Right lobe of liver (tissue), 6 donors: Measurements from ENCODE around the gene BEGAIN. TPM values are rescaled to one million over a fixed set of nuclear protein-coding genes. Genes with fewer than 3 reads are reported as not detected.

Source experiments
- ATAC-seq, 4 donors: fragments of 200-7000 bp; cut with Tn5 transposase; one replicate each; pipeline ENCODE4 v1.9.1; 2020; ENCODE audit warnings: mild to moderate bottlenecking in 4 of 4, moderate library complexity in 4 of 4
- DNase-seq, 3 donors: peaks; one replicate each; pipeline ENCODE4 v3.0.0-alpha.2; 2020
- H3K27ac ChIP-seq, 3 donors: fragments of 200-600 bp; one replicate each; pipeline ENCODE4 v1.8.0; 2022
- H3K27me3 ChIP-seq, 2 donors: fragments of 200-600 bp; one replicate each; pipeline ENCODE4 v1.8.0; 2022
- H3K36me3 ChIP-seq, 4 donors: fragments of 200-600 bp; sonication (generic) in 1 of 4; one replicate each; pipeline versions ENCODE4 v1.5.1 to v1.8.0; 2017 to 2022; ENCODE audit warnings: control low read depth in 1 of 4
- H3K4me1 ChIP-seq, 4 donors: fragments of 200-600 bp; sonication (generic) in 1 of 4; one replicate each; pipeline versions ENCODE4 v1.5.1 to v1.8.0; 2017 to 2022; ENCODE audit warnings: control low read depth in 1 of 4
- H3K4me3 ChIP-seq, 3 donors: fragments of 200-600 bp; one replicate each; pipeline ENCODE4 v1.8.0; 2022
- H3K9me3 ChIP-seq, 4 donors: fragments of 200-600 bp; sonication (generic) in 1 of 4; one replicate each; pipeline versions ENCODE4 v1.5.1 to v1.8.0; 2017 to 2022; ENCODE audit warnings: control low read depth in 1 of 4
- POLR2A ChIP-seq: fragments of 450-650 bp; IDR thresholded peaks from one replicate; pipeline ENCODE4 v1.6.1; 2017; ENCODE audit warnings: antibody characterized with exemption, mild to moderate bottlenecking
- WGBS: methylation state at CpG from one replicate; pipeline ENCODE4 v1.1.6; 2018; ENCODE audit warnings: low coverage, low lambda C conversion rate; ENCODE audit not compliant: insufficient coverage; ENCODE audit errors: missing lambda C conversion rate; 5-methylcytosine and 5-hydroxymethylcytosine counted together
- intact Hi-C, 2 donors: fragments of 100-400 bp; cut with DNase I; formaldehyde crosslinking; loops; one replicate each; pipeline versions ENCODE4 v1.11.2 to v1.14.1; 2022
- total RNA-seq, 6 experiments: library from RNA; depleted of rRNA in 2 of 6; stranded (reverse); fragments of >200 nt in 2 of 6; fragmentation: NEBNext Ultra II Directional in 3 of 6; extraction: Animal tissue kit (Norgen Biotek cat#: 25700) in 3 of 6; gene quantifications; one replicate each; pipeline versions ENCODE4 v1.1.0 to v1.2.4, GENCODE V29; 2016 to 2023
- TF ChIP-seq, protein P1 (sequence below), 4 donors: fragments of 200-600 bp in 3 of 4; fragments of 450-650 bp in 1 of 4; IDR thresholded peaks; one replicate each; pipeline versions ENCODE4 v1.5.1 to v1.8.0; 2016 to 2022; ENCODE audit warnings: antibody characterized with exemption in 4 of 4, mild to moderate bottlenecking in 2 of 4
- donor health status: DM: no; HTN: yes; CAD: no.
- donor health status: DM: no; HTN: no; CAD: no.
- donor health status: DM: no; HTN: no; CAD: no.
- donor health status: DM: no; HTN: yes; CAD: no.
- donor health status: DM: no; HTN: yes; CAD: no.

The BEGAIN gene
- total RNA-seq, 6 experiments from 2014 or later, result 0.12 to 0.61 (median 0.34) TPM

DNA sequence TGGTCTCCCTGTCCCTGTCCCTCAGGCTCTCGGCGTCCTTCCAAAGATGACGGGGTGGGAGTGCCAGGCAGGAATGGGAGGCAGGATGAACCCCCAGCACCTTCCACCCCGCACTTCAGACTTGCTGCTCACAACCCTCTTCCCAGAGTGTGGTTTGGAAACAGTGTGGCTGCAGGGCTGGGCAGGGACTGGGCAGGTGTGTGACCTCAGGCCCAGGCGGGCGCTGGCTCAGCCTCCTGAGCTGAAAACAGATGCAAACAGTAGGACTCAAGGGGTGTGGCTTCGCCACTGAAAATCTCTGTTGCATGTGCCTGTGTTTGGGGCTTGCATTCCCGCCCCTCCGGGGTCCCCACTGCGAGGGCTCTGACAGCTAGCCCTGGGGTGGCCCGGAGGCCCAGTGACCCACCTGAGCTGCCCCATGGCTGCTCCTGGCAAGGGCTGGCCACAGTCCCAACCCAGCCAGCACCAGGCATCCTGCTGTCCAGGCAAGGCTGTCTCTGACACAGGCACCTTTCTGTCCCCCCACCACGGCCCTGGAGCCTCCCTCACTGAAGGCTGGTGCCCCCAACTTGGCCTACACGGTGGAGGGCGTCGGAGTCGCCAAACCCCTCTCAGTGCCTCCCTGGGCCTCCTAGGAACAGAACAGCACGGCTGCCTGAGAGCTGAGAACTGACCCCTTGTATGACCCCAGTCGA, 46.1 kb downstream of the BEGAIN start:
- intact Hi-C loops, result no loop called here
- Histone ChIP-seq H3K4me3 (no peak overlapping the region), H3K27me3 (no peaks in the 10 kb centered on the region), H3K36me3 (no peaks in the 10 kb centered on the region), H3K4me1 (peaks cover 0 to 4% (median 0%) of the 10 kb centered on the region in 4 donors), H3K27ac (no peak overlapping the region), H3K9me3 (no peaks in the 10 kb centered on the region)
- DNase-seq (peak in 2 of 3 donors; percentile 20 to 42), ATAC-seq (peak in 1 of 4 donors; percentile 10)
- TF ChIP-seq, protein P1, sequence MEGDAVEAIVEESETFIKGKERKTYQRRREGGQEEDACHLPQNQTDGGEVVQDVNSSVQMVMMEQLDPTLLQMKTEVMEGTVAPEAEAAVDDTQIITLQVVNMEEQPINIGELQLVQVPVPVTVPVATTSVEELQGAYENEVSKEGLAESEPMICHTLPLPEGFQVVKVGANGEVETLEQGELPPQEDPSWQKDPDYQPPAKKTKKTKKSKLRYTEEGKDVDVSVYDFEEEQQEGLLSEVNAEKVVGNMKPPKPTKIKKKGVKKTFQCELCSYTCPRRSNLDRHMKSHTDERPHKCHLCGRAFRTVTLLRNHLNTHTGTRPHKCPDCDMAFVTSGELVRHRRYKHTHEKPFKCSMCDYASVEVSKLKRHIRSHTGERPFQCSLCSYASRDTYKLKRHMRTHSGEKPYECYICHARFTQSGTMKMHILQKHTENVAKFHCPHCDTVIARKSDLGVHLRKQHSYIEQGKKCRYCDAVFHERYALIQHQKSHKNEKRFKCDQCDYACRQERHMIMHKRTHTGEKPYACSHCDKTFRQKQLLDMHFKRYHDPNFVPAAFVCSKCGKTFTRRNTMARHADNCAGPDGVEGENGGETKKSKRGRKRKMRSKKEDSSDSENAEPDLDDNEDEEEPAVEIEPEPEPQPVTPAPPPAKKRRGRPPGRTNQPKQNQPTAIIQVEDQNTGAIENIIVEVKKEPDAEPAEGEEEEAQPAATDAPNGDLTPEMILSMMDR (IDR thresholded peaks at IDR 0.05), result no peak
- TF ChIP-seq POLR2A, result no peak
- WGBS, result no CpG with 5 or more reads among the region's 18 CpGs

DNA sequence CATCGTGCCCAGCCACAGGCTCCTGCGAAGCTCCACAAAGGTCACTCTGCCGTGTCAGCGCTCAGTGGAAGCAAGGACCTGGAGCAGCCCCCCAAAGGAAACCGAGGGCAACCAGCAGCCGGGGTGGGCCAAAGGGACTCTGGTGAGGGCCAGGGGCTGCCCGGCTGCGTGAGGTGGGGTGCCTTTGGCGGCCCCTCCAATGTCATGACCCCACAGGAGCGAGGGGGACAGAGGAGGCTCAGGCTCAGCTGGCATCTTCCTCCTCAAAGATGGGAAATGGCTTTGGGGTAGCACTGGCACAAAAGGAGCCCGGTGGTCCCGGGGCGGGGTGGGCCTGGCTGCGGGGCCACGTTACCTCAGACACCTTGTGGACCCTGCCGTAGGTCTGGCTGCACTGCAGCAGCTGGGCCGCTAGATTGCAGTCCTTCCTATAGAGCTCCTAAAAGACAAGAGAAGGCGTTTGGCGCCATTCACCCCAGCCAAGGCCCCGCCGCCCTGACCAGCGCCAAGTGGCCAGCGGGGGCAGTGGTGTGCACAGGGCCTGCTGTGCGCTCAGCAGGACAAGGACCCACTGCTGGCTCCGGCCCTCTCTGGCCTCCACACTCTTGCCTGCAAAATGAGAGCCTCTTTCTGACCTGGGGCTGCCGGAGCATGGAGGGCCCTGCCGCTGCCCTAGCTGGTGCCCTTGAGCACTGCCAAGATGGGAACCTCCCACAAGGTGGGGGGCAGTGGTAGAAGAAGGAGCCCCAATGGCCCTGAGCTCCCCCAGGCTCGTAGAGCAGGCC, 46.9 kb downstream of the BEGAIN start:
- Histone ChIP-seq H3K27ac (no peak overlapping the region), H3K4me3 (no peak overlapping the region), H3K36me3 (no peaks in the 10 kb centered on the region), H3K27me3 (no peaks in the 10 kb centered on the region), H3K9me3 (no peaks in the 10 kb centered on the region), H3K4me1 (no peaks in the 10 kb centered on the region)
- DNase-seq (peak in 2 of 3 donors; percentile 16 to 29), ATAC-seq (no peak)
- TF ChIP-seq, protein P1 (IDR thresholded peaks at IDR 0.05), result peak in 1 of 4 donors; percentile 5
- TF ChIP-seq POLR2A, result no peak
- intact Hi-C loops, result no loop called here
- WGBS, result 93% methylated on average over 5 of the region's 28 CpGs

DNA sequence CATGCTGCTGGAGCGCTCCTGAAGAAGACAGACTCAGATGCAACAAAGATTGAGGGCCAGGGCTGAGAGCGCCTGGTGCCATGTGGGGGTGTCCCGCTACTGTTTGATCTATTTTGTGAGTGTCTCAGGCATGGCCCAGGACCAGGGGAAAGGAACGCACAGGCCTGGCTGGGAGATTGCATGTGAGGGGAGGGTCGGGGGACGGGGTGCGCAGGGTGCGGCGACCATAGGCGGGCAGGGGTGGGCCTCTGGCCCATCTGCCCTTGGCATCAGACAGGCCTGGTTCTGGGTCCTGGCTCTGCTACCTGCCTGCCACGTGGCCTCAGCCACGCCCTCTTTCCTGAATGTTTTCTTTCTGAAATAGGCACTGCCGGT, 47.5 kb downstream of the BEGAIN start:
- no peak overlapping the region for H3K4me3 ChIP-seq
- no peak overlapping the region for H3K27ac ChIP-seq
- ATAC-seq (no peak), DNase-seq (peak; percentile 17 to 43 (median 27))
- no peaks in the 10 kb centered on the region for H3K27me3 ChIP-seq
- 87% methylated on average over 6 of the region's 13 CpGs for WGBS
- H3K9me3 ChIP-seq, result no peaks in the 10 kb centered on the region
- TF ChIP-seq, protein P1 (IDR thresholded peaks at IDR 0.05), result no peak
- TF ChIP-seq POLR2A, result no peak
- peaks cover 0 to 4% (median 2%) of the 10 kb centered on the region in 4 donors for H3K4me1 ChIP-seq
- intact Hi-C loops, result loop anchor here in 1 of 2 donors (10.0 kb wide), 1 partner anchor 115 kb away; no protein-coding TSS in a partner anchor
- H3K36me3 ChIP-seq, result no peaks in the 10 kb centered on the region

DNA sequence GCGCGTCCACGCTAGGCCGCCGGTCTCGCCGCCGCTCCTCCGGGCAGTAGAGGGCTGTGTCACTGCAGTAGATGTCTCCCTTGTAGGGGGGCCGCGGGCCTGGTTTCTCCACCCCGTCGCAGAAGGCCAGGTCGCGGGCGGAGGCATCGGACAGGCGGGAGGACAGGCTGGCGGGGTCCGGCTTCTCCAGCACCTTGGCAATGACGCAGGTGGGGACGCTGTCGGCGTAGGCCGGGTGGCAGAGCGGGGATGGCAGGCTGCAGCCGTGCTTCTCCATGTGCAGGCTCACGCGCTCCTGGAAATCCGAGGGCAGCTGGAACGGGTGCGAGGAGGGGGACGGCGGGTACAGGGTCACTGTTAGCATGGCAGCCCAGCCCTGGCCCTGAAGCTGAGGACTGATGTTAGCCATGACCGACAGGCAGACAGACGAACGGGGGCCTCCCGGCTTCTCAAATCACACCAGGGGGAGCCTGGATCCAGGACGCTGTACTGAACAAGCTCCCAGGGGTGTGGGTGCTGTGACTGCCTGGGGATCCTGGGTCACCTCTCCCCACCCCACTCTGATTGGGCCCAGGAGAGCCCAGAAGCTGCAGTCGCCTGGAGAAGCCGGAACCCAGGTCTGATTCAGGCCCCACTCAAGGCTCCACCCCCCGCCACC, 48.1 kb downstream of the BEGAIN start:
- Histone ChIP-seq H3K4me1 (peaks cover 0 to 10% (median 4%) of the 10 kb centered on the region in 4 donors), H3K4me3 (no peak overlapping the region), H3K27ac (no peak overlapping the region), H3K9me3 (no peaks in the 10 kb centered on the region), H3K27me3 (no peaks in the 10 kb centered on the region), H3K36me3 (no peaks in the 10 kb centered on the region)
- ATAC-seq, result no peak
- WGBS, result 98% methylated on average over 11 of the region's 42 CpGs
- intact Hi-C loops, result loop anchor here in 1 of 2 donors (10.0 kb wide), 1 partner anchor 116 kb away; no protein-coding TSS in a partner anchor
- peak; percentile 14 to 56 (median 45) for DNase-seq
- TF ChIP-seq POLR2A, result no peak
- TF ChIP-seq, protein P1 (IDR thresholded peaks at IDR 0.05), result no peak
